Mesenchymal stem cell (in vitro differentiated cells and primary cell): ENCODE results near the gene GRM7.

Experiments used
- DNase-seq: peaks from one replicate; pipeline ENCODE4 v3.0.0-alpha.2; 2013
- H2AFZ ChIP-seq: one replicate; pipeline ENCODE4 v1.6.1; 2013; ENCODE audit warnings: low read depth, mild to moderate bottlenecking, control low read depth, inconsistent platforms, low read length, moderate library complexity
- H2AK5ac ChIP-seq: 2 replicates; pipeline ENCODE4 v1.6.1; 2013; ENCODE audit warnings: low read length, moderate library complexity, mild to moderate bottlenecking, inconsistent platforms; ENCODE audit not compliant: severe bottlenecking
- H2BK120ac ChIP-seq: one replicate; pipeline ENCODE4 v1.6.1; 2013; ENCODE audit warnings: low read depth, mild to moderate bottlenecking, inconsistent platforms, low read length, moderate library complexity
- H2BK12ac ChIP-seq, 2 experiments: one replicate each; pipeline ENCODE4 v1.6.1; 2013; ENCODE audit warnings: inconsistent platforms in 2 of 2, low read length in 2 of 2, mild to moderate bottlenecking in 2 of 2, moderate library complexity in 2 of 2, control low read depth in 1 of 2
- H2BK15ac ChIP-seq: one replicate; pipeline ENCODE4 v1.6.1; 2013; ENCODE audit warnings: mild to moderate bottlenecking, low read depth, inconsistent platforms; ENCODE audit not compliant: poor library complexity, severe bottlenecking
- H2BK5ac ChIP-seq: 2 replicates; pipeline ENCODE4 v1.6.1; 2013; ENCODE audit warnings: low read depth, mild to moderate bottlenecking, low read length, control low read depth, inconsistent platforms; ENCODE audit not compliant: poor library complexity, severe bottlenecking
- H3K14ac ChIP-seq, 2 experiments: one replicate each; pipeline ENCODE4 v1.6.1; 2013; ENCODE audit warnings: inconsistent platforms in 2 of 2, low read length in 2 of 2, control low read depth in 1 of 2, mild to moderate bottlenecking in 1 of 2, moderate library complexity in 1 of 2
- H3K18ac ChIP-seq, 2 experiments: one replicate each; pipeline ENCODE4 v1.6.1; 2013; ENCODE audit warnings: inconsistent platforms in 2 of 2, low read length in 2 of 2, control low read depth in 1 of 2, low read depth in 1 of 2, mild to moderate bottlenecking in 1 of 2
- H3K23ac ChIP-seq, 2 experiments: one replicate each; pipeline ENCODE4 v1.6.1; 2013; ENCODE audit warnings: inconsistent platforms in 2 of 2, low read length in 2 of 2, mild to moderate bottlenecking in 2 of 2, moderate library complexity in 2 of 2, control low read depth in 1 of 2
- H3K27ac ChIP-seq: 2 replicates; pipeline ENCODE4 v1.5.1; 2013; ENCODE audit warnings: mild to moderate bottlenecking, moderate library complexity, low read length, control low read depth, inconsistent platforms; ENCODE audit not compliant: poor library complexity, severe bottlenecking
- H3K27me3 ChIP-seq, 2 experiments: 2 replicates each; pipeline versions ENCODE4 v1.6.1 to v1.7.0; 2013; ENCODE audit warnings: low read length in 2 of 2, mild to moderate bottlenecking in 2 of 2, moderate library complexity in 2 of 2, control low read depth in 1 of 2, inconsistent platforms in 1 of 2; ENCODE audit not compliant: control insufficient read depth in 1 of 2, insufficient read depth in 1 of 2
- H3K36me3 ChIP-seq, 2 experiments: 2 replicates each; pipeline versions ENCODE4 v1.6.1 to v1.7.0; 2013; ENCODE audit warnings: low read length in 2 of 2, control low read depth in 1 of 2, inconsistent platforms in 1 of 2, low read depth in 1 of 2, mild to moderate bottlenecking in 1 of 2; ENCODE audit not compliant: insufficient read depth in 2 of 2, control insufficient read depth in 1 of 2
- H3K4ac ChIP-seq, 2 experiments: one replicate each; pipeline ENCODE4 v1.6.1; 2013; ENCODE audit warnings: inconsistent platforms in 2 of 2, low read length in 2 of 2, mild to moderate bottlenecking in 2 of 2, moderate library complexity in 2 of 2, control low read depth in 1 of 2, low read depth in 1 of 2
- H3K4me1 ChIP-seq: 2 replicates; pipeline ENCODE4 v1.6.1; 2013; ENCODE audit warnings: low read depth, low read length, control low read depth; ENCODE audit not compliant: control insufficient read depth, insufficient read depth
- H3K4me2 ChIP-seq: 2 replicates; pipeline ENCODE4 v1.6.1; 2013; ENCODE audit warnings: low read length, mild to moderate bottlenecking, inconsistent platforms; ENCODE audit not compliant: poor library complexity, severe bottlenecking
- H3K4me3 ChIP-seq, 2 experiments: 2 replicates each; pipeline versions ENCODE4 v1.5.1 to v1.7.0; 2013; ENCODE audit warnings: low read length in 2 of 2, mild to moderate bottlenecking in 2 of 2, control low read depth in 1 of 2, low read depth in 1 of 2; ENCODE audit not compliant: insufficient read depth in 1 of 2
- H3K79me1 ChIP-seq: replicated peaks from 2 replicates; pipeline ENCODE4 v1.6.1; 2013; ENCODE audit warnings: mild to moderate bottlenecking, control low read depth, low read length, inconsistent platforms; ENCODE audit not compliant: poor library complexity, severe bottlenecking
- H3K9ac ChIP-seq: 2 replicates; pipeline ENCODE4 v1.7.0; 2013; ENCODE audit warnings: mild to moderate bottlenecking, low read length, moderate library complexity
- H3K9me3 ChIP-seq: 2 replicates; pipeline ENCODE4 v1.7.0; 2013; ENCODE audit warnings: mild to moderate bottlenecking, low read length; ENCODE audit not compliant: control insufficient read depth
- H4K8ac ChIP-seq: one replicate; pipeline ENCODE4 v1.6.1; 2013; ENCODE audit warnings: inconsistent platforms, mild to moderate bottlenecking, low read length, moderate library complexity
- H4K91ac ChIP-seq: one replicate; pipeline ENCODE4 v1.6.1; 2013; ENCODE audit warnings: mild to moderate bottlenecking, low read length, inconsistent platforms
- WGBS: methylation state at CpG from one replicate; pipeline ENCODE4 v1.1.7; 2013; ENCODE audit warnings: mixed read lengths; 5-methylcytosine and 5-hydroxymethylcytosine counted together

Gene GRM7

GRCh38 chr3:7266551-7266950 lies 405.6 kb downstream of the GRM7 start:
- Histone ChIP-seq H3K79me1 (no peaks in the 10 kb centered on the region), H3K23ac (no peak overlapping the region), H4K91ac (no peak overlapping the region), H2BK12ac (no peak overlapping the region), H4K8ac (no peak overlapping the region), H2AK5ac (no peak overlapping the region), H3K4ac (no peak overlapping the region), H3K14ac (no peak overlapping the region), H3K18ac (no peak overlapping the region), H3K4me1 (peaks cover 1% of the 10 kb centered on the region), H2BK120ac (no peak overlapping the region), H2BK5ac (no peak overlapping the region), H2BK15ac (no peak overlapping the region), H2AFZ (no peak overlapping the region), H3K9ac (no peak overlapping the region), H3K9me3 (peaks cover 5% of the 10 kb centered on the region), H3K27ac (no peak overlapping the region), H3K36me3 (no peaks in the 10 kb centered on the region), H3K27me3 (no peaks in the 10 kb centered on the region), H3K4me3 (no peak overlapping the region), H3K4me2 (no peak overlapping the region)
- 100% methylated on average over 1 of the region's 1 CpG for WGBS
- DNase-seq = no peak

GRCh38 chr3:7270731-7271130 lies 409.8 kb downstream of the GRM7 start:
- H3K9ac ChIP-seq = no peak overlapping the region

GRCh38 chr3:7271631-7272030 lies 410.7 kb downstream of the GRM7 start:
- H2BK5ac ChIP-seq = no peak overlapping the region
- 57% methylated on average over 3 of the region's 3 CpGs for WGBS
- no peak overlapping the region for H3K4me2 ChIP-seq

More at GRCh38 chr3:7270731-7271130, 409.8 kb downstream of the GRM7 start:
- Histone ChIP-seq H2BK12ac (no peak overlapping the region), H2AK5ac (no peak overlapping the region), H2BK5ac (no peak overlapping the region), H3K4me1 (peaks cover 1% of the 10 kb centered on the region), H3K9me3 (peaks cover 9% of the 10 kb centered on the region), H3K4ac (no peak overlapping the region), H3K23ac (no peak overlapping the region), H3K18ac (no peak overlapping the region), H3K27ac (no peak overlapping the region), H2BK120ac (no peak overlapping the region), H3K79me1 (no peaks in the 10 kb centered on the region), H4K8ac (no peak overlapping the region), H2AFZ (no peak overlapping the region), H3K4me2 (no peak overlapping the region), H4K91ac (no peak overlapping the region), H3K14ac (no peak overlapping the region), H3K27me3 (no peaks in the 10 kb centered on the region), H3K4me3 (no peak overlapping the region), H2BK15ac (no peak overlapping the region), H3K36me3 (no peaks in the 10 kb centered on the region)
- no peak for DNase-seq
- 86% methylated on average over 4 of the region's 5 CpGs for WGBS

GRCh38 chr3:7272203-7272602 lies 411.3 kb downstream of the GRM7 start:
- Histone ChIP-seq H3K23ac (no peak overlapping the region), H3K4ac (no peak overlapping the region), H2BK5ac (no peak overlapping the region), H2AFZ (no peak overlapping the region), H2BK120ac (no peak overlapping the region), H3K4me2 (no peak overlapping the region), H3K79me1 (no peaks in the 10 kb centered on the region), H3K4me1 (no peaks in the 10 kb centered on the region), H2BK15ac (no peak overlapping the region), H3K36me3 (no peaks in the 10 kb centered on the region), H3K9ac (no peak overlapping the region), H4K8ac (no peak overlapping the region), H3K27ac (no peak overlapping the region), H3K9me3 (peaks cover 8% of the 10 kb centered on the region), H3K27me3 (no peaks in the 10 kb centered on the region), H2BK12ac (no peak overlapping the region), H3K14ac (no peak overlapping the region), H3K4me3 (no peak overlapping the region), H3K18ac (no peak overlapping the region), H2AK5ac (no peak overlapping the region), H4K91ac (no peak overlapping the region)
- DNase-seq = peak; percentile 30
- 17% methylated on average over 1 of the region's 1 CpG for WGBS

More at GRCh38 chr3:7271631-7272030, 410.7 kb downstream of the GRM7 start:
- no peaks in the 10 kb centered on the region for H3K36me3 ChIP-seq
- H3K4me1 ChIP-seq = no peaks in the 10 kb centered on the region
- no peak overlapping the region for H2AFZ ChIP-seq
- H3K4me3 ChIP-seq = no peak overlapping the region
- no peak overlapping the region for H2AK5ac ChIP-seq
- H2BK12ac ChIP-seq = no peak overlapping the region
- no peak overlapping the region for H3K4ac ChIP-seq
- H3K23ac ChIP-seq = no peak overlapping the region
- no peak overlapping the region for H3K27ac ChIP-seq
- H3K18ac ChIP-seq = no peak overlapping the region
- H4K91ac ChIP-seq = no peak overlapping the region
- no peak for DNase-seq
- no peaks in the 10 kb centered on the region for H3K79me1 ChIP-seq
- H3K9me3 ChIP-seq = peaks cover 9% of the 10 kb centered on the region
- no peaks in the 10 kb centered on the region for H3K27me3 ChIP-seq
- H2BK120ac ChIP-seq = no peak overlapping the region
- no peak overlapping the region for H3K9ac ChIP-seq
- no peak overlapping the region for H4K8ac ChIP-seq
- H2BK15ac ChIP-seq = no peak overlapping the region
- H3K14ac ChIP-seq = no peak overlapping the region
